IMR-90 (cell line): Measurements from ENCODE around the gene HSPA1L.

Experiments
- BHLHE40 ChIP-seq: fragments of 150-350 bp; IDR thresholded peaks from 2 replicates; pipeline ENCODE4 v1.6.1; 2016; ENCODE audit warnings: mild to moderate bottlenecking, low read depth, low read length
- CEBPB ChIP-seq: IDR thresholded peaks from 2 replicates; pipeline ENCODE4 v1.6.1; 2012; ENCODE audit warnings: low read depth, low read length, improper control_type of control experiment
- CTCF ChIP-seq: conservative IDR thresholded peaks from 2 replicates; pipeline ENCODE4 v1.5.1; 2012; ENCODE audit warnings: mild to moderate bottlenecking, low read depth, low read length, improper control_type of control experiment
- FOS ChIP-seq: fragments of 150-350 bp; IDR thresholded peaks from 2 replicates; pipeline ENCODE4 v1.6.1; 2016; ENCODE audit warnings: low read depth, low read length
- MXI1 ChIP-seq: IDR thresholded peaks from 2 replicates; pipeline ENCODE4 v1.6.1; 2012; ENCODE audit warnings: low read depth, mild to moderate bottlenecking, low read length, moderate library complexity, borderline replicate concordance
- NFE2L2 ChIP-seq: fragments of 150-350 bp; IDR thresholded peaks from 2 replicates; pipeline ENCODE4 v1.6.1; 2016; ENCODE audit warnings: low read depth, mild to moderate bottlenecking, low read length
- POLR2A ChIP-seq: IDR thresholded peaks from 2 replicates; pipeline ENCODE4 v1.6.1; 2012; ENCODE audit warnings: mild to moderate bottlenecking, low read depth, low read length
- RAD21 ChIP-seq: IDR thresholded peaks from 2 replicates; pipeline ENCODE4 v1.6.1; 2012; ENCODE audit warnings: low read length, improper control_type of control experiment
- RCOR1 ChIP-seq: IDR thresholded peaks from 2 replicates; pipeline ENCODE4 v1.6.1; 2012; ENCODE audit warnings: mild to moderate bottlenecking, low read length, improper control_type of control experiment; ENCODE audit not compliant: insufficient replicate concordance
- RFX5 ChIP-seq: IDR thresholded peaks from 2 replicates; pipeline ENCODE4 v1.8.0; 2012; ENCODE audit warnings: low read depth, mild to moderate bottlenecking, low read length, moderate library complexity
- SMC3 ChIP-seq: fragments of 150-350 bp; IDR thresholded peaks from 2 replicates; pipeline ENCODE4 v1.6.1; 2016; ENCODE audit warnings: low read depth, mild to moderate bottlenecking, antibody characterized with exemption, low read length, moderate library complexity
- TF ChIP-seq, protein P1 (sequence below): fragments of 150-350 bp; IDR thresholded peaks from 2 replicates; pipeline ENCODE4 v1.6.1; 2017; ENCODE audit warnings: mild to moderate bottlenecking, antibody characterized with exemption, low read length, low read depth

DNA sequence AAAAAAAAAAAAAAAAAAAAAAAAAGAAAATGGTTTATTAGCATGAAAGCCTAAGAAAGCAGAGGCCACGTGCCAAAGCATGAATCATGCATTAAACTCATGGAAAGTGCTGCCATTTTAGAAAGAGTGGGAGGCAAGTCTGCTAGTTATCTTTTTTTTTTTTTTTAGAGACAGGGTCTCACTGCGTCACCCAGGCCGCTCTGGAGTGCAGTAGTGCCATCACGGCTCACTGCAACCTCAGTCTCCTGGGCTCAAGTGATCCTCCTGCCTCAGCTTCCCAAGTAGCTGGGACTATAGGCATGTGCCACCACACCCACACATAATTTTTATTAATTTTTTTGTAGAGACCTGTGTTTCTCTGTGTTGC is 43.1 kb downstream of the HSPA1L start:
- TF ChIP-seq CTCF (no peak), POLR2A (no peak), RFX5 (no peak), MXI1 (no peak), NFE2L2 (no peak), RAD21 (no peak), CEBPB (no peak), FOS (no peak), BHLHE40 (0 out of 2 replicates have a peak, but pooled peaks have one; percentile 10), RCOR1 (no peak), SMC3 (no peak)
- TF ChIP-seq, protein P1, sequence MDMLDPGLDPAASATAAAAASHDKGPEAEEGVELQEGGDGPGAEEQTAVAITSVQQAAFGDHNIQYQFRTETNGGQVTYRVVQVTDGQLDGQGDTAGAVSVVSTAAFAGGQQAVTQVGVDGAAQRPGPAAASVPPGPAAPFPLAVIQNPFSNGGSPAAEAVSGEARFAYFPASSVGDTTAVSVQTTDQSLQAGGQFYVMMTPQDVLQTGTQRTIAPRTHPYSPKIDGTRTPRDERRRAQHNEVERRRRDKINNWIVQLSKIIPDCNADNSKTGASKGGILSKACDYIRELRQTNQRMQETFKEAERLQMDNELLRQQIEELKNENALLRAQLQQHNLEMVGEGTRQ: peak; percentile 39; the same call in 1 of the 2 replicates
